T-helper 1 cell treated with Interleukin-12 subunit alpha and Interleukin-12 subunit beta and Interleukin-4 antibody, amounts not matched to agents 30 ng/mL and 1 ng/mL, for 36 hours (primary cell): ENCODE results near the gene PDZD8. TPM values are rescaled to one million over a fixed set of nuclear protein-coding genes. Genes with fewer than 3 reads are reported as not detected.
"Not testable (repeated sequence)": the region's sequence is repeated elsewhere in the genome, so short reads cannot be mapped to it uniquely, and the experiment has no call there.

ENCODE experiments used
- intact Hi-C: fragments of 100-400 bp; cut with micrococcal nuclease; formaldehyde crosslinking; loops from one replicate; pipeline ENCODE4 v1.15.1; 2024
- total RNA-seq: library from RNA; stranded (reverse); gene quantifications from 2 replicates; pipeline ENCODE4 v1.2.3, GENCODE V29; 2022

Gene PDZD8
- total RNA-seq, 1 donor from 2014 or later: 17.0 TPM

DNA sequence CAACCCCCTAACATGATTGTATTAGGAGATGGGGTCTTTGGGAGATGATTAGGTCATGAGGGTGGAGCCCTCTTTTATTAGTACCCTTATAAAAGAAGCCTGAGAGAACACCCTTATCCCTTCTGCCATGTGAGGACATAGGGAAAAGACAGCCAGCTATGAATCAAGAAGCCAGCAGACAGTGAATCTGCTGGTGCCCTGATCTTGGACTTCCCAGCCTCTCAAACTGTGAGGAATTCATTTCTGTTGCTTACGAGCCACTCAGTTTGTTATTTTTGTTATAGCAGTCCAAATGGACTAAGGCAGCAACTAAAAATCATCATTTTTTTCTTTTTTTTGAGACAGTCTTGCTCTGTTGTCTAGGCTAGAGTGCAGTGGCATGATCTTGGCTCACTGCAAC, 74.6 kb downstream of the PDZD8 start:
- intact Hi-C loops: no loop called here

DNA sequence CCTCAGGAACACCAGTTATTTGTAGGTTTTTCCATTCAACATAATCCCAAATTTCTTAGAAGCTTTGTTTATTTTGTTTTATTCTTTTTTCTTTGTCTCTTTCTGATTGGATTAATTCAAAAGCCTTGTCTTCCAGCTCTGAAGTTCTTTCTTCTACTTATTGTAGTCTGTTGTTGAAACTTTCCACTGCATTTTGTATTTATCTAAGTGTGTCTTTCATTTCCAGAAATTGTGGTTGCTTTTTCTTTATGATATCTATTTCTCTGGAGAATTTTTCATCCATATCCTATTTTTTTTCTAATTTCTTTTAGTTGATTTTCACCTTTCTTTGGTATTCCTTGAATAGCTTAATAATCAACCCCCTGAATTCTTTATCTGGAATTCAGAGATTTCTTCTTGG, 75.8 kb downstream of the PDZD8 start:
- intact Hi-C loops: no loop called here

DNA sequence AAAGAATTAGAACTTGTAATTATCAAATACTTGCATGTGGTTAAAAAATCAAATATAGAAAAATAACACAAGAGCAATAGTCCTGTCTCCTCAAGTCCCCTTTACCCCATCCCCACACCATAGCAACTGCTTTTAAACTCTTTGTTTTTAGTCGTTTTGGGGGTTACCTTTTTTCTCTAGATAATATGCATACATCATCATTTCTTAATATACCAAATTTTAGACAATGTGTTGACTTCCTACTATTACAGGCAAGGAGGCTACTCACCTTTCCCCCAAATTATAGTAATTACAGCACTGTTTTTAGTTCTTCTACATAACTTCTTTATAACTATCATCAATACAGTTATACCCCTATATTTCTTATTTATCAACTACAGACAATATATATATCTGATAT, 77.0 kb downstream of the PDZD8 start:
- intact Hi-C loops: no loop called here

DNA sequence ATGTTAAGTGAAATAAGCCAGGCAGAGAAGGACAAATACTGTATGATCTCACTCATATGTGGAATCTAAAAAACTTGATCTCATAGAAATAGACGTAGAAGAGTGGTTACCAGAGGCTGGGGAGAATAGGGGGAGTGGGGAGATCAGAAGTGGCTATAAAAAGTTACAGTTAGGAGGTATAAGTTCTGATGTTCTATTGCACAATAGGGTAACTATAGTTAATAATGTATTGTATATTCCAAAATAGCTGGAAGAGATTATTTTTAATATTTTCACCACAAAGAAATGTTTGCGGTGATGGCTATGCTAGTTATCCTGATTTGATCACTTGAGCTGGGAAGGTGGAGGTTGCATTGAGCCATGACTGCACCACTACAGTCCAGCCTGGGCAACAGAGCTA, 80.5 kb downstream of the PDZD8 start:
- intact Hi-C loops: no loop called here

DNA sequence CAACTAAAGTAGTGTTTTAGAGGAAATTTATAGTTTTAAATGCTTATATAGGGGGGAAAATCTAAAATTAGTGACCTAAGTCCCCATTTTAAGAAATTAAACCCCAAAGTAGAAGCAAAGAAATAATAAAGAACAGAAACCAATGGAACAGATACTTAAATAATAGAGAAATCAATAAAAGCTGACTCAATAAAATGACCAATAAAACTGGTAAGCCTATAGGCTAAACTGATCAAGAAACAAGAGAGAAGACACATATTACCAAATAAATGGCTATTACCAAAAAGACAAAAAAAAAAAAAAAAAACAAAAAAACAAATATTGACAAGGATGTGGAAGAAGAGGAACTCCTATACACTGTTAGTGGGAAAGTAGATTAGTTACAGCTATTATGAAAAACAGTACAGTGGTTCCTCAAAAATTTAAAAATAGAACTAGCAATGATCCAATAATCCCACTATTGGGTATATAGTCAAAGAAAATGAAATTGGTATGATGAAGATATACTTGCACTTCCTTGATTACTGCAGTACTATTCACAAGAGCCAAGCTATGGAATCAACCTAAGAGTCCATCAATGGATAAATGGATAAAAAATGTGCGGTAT, 81.1 kb downstream of the PDZD8 start:
- intact Hi-C loops: no loop called here

DNA sequence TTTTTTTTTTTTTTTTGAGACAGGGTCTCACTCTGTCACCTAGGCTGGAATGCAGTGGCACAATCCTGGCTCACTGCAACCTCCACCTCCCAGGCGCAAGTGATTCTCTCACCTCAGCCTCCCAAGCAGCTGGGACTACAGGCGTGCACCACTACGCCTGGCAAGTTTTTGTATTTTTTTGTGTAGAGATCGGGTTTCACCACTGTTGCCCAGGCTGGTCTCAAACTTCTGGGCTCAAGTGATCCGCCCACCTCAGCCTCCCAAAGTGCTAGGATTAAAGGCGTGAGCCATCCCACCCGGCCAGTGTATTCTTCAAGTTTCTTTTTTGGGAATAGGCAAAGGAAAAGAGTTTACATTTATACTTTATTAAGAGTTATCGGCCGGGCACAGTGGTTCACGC, 84.4 kb downstream of the PDZD8 start:
- intact Hi-C loops: not testable (repeated sequence)

DNA sequence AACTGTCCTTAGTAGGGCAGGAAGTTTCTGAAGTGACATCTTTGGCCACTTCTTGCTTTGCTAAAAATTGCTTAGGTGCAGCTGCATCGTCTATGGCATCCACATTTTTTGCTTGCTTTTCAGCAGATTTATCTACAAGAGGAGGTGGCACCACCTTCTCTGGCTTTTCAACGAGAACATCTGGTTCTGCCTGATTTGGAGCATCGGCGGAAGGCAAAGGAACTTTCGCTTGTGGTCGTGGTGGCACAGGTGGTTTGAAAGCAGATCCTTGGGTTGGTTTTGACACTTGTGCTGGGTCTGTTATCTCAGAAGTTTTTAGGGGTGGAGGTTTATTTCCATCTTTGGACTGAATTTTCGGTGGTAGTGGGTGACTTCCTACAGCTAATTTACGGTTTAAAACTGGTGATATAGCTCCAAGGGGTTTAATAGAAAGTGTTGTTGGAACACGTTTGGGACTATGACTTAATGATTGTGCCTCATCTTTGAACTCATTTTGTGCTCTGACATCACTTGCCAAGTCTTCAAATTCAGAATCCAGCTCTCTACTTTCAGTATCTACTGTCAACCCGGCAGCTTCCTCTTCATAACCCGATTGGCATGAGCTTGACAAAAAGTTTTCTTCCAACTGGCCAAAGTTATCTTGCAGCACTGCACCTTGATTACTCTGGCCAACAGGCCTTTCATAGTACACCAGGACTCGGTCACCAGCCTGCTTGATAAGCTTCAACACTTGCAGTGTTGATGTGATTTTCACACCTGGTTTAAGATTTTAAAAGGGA, 90.3 kb downstream of the PDZD8 start:
- intact Hi-C loops: no loop called here

DNA sequence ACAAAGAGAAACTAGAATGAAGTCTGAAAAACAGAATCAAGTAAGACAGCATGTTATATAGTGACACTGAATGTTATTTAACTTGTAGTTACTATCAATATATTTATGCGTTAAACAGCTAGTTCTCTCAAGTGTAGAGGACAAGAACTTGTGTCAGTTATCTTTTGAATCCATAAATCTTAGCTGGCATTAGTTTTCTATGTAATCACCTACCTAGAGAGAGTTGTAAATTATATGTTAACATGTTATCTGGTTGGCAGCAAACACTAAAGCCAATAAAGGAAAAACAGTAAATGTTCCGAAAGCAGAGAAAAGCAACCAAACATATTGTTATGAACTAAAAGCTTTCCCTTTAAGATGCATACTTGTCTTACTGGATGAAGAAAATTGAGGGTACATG, 97.6 kb downstream of the PDZD8 start:
- intact Hi-C loops: no loop called here

DNA sequence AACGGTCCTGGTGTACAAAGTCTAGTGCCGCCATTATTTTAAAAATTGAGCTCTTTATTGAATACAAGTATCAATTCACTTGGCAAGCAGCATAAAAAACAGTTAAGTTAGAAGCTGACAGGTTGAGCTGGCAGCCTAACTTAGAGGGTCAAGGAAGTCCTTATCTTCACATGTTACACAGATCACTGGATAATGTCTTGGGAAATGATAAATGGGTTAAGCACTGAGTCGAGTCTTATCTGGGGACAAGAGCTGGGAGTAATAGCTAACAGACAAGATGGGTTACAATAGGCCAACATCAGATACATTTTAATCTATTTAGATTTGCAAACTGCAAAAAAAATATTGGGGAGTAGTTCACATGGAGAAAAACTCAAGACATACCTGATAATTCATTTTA, 100.1 kb downstream of the PDZD8 start:
- intact Hi-C loops: no loop called here

DNA sequence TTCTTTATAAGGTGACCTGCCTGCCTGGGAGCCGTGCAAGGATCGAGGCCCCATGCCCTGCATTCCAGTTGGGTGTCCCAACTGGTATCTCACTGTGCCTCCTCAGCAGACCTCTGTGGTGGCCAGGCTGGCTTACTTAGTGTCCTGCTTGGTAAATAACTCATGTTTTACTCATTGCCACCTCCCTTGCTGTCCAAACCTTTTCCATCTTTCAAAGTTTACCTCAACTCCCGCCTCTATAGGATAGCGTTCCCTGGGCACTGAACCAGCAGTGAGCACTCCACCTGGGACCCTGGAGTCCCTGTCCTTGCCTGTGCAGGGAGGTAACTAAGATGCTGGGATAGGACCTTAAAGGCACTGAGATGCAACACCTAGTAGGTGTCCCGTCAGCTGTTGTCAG, 100.7 kb downstream of the PDZD8 start:
- intact Hi-C loops: no loop called here

DNA sequence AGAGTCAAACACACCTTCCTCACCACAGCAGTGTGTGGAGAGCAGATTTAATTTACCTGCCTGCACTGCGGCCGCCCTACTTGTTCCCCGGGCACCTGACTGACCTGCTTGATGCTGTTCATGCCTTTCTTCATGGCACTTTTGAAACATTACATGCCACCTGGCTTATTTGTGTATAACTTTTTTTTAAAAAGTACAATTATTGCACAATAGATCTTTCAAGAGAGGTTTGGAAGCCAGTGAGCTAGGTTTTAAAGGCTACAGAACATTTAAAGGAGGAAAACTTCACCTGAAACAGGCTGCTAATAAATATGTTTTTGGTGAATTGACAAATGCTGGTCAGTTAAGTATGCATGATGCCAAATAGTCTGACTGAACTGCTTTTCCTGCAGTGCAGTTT, 101.3 kb downstream of the PDZD8 start:
- intact Hi-C loops: no loop called here

DNA sequence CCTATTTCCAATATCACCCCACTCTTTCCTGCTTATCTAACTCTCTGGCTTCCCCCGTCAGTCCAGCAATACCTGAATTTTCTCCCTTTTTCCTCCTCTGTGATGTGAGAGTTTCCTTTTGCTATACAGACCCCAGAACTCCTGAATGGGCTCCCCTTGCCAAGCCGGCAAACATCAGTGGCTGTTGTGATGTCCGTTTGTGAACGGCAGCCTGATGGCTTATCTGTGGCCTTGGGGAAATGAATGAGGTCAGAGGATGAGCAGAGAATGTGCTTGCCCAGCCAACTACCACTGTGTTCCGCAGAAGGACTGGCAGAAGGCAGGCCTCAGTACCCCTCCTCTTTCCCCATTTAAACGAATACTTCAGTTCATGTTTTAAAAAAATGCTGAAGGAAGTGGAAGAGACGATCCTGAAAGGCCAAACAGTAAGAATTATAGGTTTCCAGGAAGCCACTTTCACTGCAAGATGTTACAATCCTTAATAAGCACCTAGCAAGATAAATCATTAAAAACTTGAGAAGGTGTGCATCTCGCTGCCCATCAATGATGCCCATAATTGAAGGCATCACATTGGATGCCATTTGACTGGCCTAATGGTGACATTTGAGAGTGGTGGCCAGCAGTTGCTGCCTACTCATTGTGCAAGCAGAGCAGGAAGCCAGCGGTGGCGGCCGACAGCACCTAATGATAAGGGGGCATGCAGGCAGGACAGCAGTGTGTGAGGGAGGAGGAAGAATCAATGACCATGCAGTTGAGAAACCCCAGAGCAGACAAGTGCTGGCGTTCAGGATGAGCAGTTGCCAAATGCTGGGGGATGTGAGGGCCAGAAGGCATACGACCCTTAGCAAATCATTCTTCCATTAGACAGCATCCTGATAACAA, 102.8 kb downstream of the PDZD8 start:
- intact Hi-C loops: no loop called here

DNA sequence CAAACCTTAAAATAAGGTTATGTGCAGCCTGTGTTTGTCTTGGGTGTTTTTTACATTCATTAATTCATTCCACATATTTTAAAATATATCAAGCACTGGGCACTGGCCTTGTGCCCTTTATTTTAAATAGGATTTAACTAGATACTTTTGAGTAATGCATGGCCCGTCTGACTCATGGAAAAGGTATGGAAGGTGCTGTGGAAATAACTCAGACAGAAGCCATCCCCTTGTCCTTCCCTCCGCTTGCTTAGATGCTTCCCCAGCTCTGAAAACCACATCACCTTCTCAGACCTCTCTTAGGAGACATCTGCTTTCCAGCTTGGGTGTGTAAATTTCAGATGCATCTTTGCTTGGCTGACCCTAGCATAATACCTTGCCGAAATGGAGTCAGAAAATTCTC, 103.8 kb downstream of the PDZD8 start:
- intact Hi-C loops: no loop called here

DNA sequence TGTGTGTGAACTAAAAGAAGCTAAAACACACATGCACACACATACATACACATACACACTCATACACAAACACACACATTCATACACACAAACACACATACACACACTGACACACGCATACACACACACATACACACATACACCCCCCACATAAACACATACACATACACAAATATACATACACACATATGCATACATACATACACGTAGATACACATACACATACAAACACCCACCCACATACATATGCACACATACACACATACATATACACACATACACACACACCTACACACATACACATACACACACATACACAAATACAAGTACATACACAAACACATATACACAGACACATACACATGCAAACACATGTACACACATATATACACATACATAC, 106.3 kb downstream of the PDZD8 start:
- intact Hi-C loops: no loop called here

DNA sequence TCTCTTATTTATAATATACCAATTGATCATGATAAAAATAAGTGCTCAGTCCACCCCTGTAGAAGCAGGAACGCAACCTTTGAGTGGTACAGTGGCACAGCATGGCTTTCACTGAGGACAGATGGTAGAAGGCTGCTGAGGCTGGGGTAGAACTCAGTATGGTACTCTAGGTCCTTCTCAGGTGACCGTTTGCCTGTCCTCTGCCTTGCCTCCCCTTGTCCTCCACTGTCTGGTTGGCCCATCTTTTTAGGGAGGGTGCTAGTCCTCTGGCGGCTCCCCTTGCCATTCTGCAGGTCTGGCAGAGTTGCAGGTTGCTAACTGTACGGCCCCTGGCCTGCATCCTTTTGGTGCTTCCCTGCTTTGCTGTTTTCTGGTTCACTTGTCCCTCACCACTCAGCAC, 107.0 kb downstream of the PDZD8 start:
- intact Hi-C loops: no loop called here

DNA sequence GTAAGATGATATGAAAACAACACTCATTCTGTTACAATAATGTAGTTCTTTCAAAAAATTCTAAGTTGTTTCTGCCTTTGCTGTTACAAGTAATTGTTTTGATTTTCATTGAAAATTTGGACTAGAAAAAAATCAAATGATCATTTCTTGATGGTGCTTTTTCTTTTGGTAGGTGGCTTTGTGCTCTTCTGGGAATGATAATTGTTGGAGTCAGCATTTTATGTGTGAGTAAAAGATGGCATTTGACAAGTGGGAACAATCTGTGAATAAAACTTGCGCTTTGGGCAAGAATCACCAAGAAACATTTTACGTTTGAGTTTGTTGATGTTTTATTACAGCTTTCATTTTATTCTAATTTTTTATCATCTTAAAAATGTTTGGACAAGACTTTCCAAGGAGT, 108.4 kb downstream of the PDZD8 start:
- intact Hi-C loops: no loop called here

DNA sequence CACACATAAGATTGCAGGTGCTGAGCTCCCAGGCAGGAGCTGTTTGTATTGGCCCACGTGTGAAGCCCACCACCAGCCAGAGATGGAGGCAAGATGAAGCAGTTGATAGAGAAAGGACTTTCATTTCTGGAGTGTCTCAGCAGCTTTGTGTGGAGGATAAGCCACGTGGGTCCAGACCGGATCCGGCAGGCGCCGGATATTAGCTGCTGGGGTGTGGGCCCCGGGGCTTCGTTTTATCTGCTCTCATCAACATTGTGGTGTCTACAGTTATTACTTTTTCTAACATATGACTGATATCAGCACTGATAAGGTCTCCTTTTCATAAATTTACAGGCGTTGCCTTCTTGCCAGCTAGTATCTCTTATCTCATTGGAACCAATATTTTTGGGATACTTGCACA, 108.8 kb downstream of the PDZD8 start:
- intact Hi-C loops: no loop called here

DNA sequence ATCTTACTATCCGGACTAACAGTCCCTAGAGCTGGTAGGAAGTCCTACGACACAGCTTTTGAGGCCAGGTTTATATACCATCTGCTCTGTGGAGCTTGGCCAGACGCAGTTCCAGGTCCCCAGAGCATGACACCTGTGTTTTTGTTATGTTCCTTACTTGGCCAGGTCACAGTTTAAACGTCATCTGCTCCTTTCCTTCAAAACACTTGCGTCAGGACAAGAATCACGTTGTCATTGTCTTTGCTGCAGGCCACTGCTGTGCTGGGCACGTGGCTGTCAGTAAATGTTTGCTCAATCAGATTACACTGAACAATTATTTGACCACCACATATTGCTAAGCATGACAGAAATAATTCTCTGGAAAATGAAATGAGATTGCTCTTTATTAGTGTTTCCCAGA, 110.5 kb downstream of the PDZD8 start:
- intact Hi-C loops: no loop called here

DNA sequence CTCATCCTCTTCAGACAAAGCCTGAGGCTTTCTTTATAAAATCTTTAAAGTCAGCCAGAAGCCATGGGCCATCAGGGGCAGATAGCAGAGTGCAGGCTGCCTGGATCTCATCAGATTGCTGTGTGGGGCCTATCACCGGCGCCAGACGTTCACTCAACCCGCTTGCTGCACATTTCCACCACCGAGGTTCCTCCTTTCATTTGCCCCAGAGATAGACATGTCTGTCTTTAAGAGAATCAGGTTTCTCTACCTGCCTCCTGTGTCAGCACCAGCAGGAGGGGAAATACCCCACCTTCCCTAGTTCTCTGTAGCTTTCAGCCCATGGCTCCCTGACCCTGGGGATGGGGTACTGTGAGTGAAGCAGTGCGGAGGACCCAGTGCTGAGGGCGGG, 112.3 kb downstream of the PDZD8 start:
- intact Hi-C loops: no loop called here

DNA sequence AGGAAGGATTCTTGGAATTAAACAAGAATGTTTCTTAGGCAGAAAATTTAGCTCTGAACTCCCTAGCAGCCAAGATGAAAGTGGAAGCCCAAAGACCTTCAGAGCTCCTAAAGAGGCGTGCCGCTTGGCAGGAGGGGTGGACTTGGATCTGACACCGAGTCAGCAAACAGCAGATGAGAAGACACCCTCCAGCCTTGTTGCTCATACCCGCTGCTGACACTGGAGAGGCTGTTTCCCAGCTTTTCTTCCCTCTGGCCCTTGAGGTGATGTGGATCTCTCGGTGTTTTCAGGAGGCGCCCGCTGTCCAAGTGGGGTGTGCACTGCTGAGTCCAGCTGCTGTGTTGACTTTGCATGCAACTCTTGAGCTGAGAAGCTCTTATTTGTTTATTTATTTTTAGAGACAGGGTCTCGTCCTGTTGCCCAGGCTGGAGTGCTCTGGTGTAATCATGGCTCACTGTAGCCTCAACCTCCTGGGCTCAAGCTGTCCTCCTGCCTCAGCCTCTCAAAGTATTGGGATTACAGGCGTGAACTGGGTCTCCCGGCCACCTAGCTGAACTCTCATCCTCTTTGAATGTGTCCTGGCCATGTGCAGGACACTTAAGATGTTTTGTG, 112.8 kb downstream of the PDZD8 start:
- intact Hi-C loops: no loop called here

DNA sequence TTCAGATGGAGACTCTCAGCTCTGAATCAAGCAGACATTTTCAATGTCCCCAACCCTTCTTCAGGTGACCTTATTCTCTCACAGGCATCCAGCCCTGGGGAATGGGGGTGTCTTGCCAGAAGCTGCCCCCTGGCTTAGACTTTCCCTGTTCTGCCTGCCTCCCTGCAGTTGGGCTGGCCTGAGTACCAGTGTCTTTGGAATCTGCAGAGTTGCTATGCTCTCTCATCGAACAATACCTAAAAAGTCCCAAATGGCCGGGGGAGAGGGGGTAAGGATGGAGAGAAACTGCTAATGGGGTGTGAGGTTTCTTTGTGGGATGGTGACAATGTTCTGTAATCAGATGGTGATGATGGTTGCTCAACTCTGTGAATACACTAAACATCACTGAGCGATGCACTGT, 113.7 kb downstream of the PDZD8 start:
- intact Hi-C loops: no loop called here

DNA sequence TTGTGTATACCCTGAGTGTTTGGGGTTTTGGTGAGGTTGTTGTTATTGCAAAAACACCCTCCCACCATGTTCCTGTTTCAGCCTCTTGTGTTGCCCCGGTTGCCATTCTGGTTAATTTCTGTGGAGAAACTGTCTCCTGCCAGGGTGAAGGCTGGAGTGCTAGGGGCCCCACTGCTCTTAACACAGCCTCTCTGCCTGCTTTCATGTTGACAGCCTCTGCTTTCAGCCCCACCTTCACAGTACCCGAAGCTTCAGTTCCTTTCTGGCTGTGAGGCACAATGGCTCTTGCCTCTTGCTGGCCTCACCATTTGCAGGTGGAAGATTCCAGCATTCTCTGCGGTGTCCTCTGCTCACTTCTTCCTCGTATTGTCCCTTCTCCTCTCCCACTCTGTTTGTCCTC, 115.2 kb downstream of the PDZD8 start:
- intact Hi-C loops: no loop called here
